ENCODE results near the gene DSP.

DSP gene

GRCh38 chr6:7540595-7540994 is 876 bp upstream of the DSP start:
- DNase-seq: no peak

DNA sequence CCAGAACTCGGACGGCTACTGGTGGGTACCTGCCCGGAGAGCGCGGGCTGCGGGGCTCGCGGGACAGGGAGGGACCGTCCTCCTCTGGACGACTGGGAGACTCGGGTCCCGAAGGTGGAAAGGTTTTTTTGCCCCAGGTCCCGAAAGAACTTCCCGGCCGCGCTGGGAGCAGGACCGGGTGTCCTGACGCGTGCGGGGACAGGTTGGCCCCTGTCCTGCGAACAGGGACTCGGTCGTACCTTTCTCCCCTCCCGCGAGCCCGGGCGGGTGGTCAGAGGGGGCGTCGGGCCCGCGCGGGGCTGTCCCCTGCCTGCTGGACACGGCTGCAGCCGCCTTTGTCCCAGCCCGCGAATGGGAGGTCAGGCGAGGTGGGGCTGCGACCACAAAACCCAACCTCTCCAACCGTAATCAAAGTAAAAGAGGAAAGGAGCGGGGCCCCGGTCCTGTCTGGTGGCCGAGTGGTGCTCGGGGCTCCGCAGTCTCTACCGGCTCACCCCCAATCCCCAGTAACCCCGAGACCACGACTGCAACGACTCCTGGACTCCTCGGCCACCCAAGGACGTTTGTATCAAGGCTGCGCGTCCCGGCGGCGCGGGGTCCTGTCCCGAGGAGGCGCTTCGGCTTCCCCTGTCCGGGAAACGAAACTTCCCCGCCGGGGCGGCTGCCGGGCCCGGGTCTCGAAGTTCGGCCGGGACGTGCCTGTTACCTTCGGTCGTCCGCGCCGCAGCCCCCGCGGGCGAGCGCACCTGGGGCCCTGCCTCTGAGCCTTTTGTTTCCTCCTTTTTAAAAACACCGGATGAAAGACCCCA is 798 bp downstream of the DSP start:
- DNase-seq: no peak

- DNase-seq: no peak
Measured at GRCh38 chr6:7542874-7543624, 1.6 kb downstream of the DSP start.

DNA sequence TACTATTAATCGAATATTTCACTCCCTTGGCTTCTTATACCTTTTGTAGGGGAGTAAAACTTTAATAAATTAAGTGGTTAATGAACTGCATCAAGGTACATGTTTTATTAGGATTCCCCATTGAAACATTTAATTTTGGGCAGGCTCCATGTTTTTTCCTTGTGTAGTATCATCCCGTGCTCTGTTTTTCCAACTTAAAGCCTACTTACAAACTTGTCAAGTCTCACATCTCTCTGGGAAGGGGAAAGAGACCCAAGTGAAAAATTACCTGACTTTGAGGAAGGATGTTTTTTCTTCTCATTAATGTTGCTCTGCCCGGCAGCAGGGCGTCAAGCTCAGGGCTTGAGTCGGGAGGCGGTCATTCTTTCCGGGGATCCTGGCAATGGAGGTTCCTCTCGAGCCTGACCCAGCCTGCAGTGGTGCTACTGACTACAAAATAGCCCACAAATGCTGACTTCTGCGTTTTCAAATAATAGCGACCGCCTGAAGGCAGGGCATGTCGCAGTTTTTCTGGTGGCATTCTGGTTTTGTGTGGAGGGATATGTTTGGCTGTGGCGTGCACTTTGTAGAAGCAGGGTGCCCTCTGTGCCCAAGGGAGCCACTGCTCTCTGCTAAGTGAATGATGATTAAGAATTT is 2.4 kb downstream of the DSP start:
- DNase-seq: no peak

GRCh38 chr6:7544597-7544996 is 3.1 kb downstream of the DSP start:
- no peak for DNase-seq

DNA sequence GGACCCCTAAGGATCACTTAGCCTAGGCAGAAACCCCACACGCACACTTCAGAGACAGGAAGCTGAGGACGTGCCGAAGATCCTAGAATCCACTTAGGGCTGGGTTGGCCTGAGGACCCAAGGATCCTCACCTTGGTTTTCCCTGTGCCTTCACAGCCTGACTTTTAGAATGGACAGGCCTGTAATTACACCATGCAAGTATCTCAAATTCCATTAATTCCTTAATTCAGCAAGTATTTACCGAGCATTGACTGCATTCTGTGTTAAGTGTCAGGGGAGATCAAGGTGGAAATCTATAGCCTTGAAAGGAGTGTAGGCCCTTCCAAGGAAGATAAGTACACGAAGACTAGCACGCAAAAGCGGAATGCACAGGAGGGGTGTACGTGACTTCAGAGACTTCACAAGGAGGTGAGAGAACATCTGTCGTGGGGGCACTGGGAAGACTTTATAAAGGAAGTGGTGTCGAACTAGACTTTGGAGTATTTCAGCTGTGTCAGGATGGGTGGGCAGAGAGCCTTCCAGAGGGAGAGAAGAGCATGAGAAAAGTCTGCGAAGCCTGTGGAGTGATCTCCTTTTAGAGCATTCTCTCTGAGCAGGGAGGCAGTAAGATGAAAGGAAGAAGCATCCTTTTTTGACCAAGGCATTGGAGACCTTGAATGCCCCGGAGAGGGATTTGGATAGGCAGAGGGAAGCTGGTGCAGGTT is 4.0 kb downstream of the DSP start:
- DNase-seq: no peak

DNA sequence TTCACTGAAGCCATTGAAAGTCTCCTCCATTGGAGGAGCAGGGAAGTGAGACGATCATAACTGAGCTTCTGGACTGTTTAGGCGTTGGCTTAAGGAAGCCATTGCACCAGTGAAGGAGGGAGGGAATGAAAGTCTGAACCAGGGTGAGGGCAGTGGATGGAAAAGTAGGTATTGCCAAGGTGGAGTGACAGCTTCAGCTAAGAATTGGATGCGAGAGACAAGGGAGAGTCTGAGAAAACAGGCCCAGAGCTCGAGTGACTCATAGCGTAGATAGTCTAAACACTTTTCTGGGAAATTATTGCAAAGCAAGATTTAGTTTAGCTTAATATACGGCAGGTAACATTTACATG is 4.5 kb downstream of the DSP start:
- no peak for DNase-seq

DNA sequence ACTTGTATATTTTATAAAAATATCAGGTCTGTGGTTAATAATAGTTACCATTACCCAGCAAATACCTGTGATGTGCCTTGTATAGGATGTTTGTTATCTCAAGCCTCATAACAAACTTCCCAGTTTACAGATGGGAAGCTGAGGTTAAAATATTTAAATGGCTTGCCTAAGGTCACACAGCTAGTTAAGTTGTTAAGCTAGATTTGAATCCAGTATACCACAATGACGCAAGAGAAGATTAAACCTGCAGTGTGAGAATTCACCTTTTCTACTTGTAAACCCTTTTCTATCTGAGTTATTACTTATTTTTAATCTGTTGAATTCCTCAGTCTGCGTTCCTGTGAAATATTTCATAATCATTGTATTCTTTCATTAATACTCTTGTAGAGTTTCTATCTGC is 4.9 kb downstream of the DSP start:
- no peak for DNase-seq

DNA sequence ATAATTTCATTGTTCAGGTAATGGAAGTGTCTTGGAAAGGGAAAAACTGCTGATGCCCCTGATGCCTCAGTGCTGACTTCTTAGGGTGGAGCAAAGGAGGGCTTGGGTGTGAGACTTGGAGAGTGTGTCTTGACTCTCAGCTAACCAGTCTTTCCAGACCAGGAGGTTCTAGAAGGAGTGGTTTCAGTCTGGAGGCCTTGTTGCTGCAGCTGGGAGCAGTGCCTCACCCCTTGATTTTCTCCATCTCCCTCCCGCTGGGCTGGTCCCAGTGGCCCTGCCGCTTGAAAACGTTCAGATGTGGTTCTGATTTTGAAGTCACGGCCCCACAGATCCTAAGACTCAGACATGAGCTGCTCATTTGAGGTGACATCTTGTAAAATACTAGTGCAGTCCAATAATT is 5.4 kb downstream of the DSP start:
- DNase-seq: no peak

- DNase-seq: no peak
Measured at GRCh38 chr6:7547315-7547714, 5.8 kb downstream of the DSP start.

GRCh38 chr6:7550433-7550801 is 8.9 kb downstream of the DSP start:
- no peak for DNase-seq

- DNase-seq: no peak
Measured at GRCh38 chr6:7554533-7555275, 13.2 kb downstream of the DSP start.

DNA sequence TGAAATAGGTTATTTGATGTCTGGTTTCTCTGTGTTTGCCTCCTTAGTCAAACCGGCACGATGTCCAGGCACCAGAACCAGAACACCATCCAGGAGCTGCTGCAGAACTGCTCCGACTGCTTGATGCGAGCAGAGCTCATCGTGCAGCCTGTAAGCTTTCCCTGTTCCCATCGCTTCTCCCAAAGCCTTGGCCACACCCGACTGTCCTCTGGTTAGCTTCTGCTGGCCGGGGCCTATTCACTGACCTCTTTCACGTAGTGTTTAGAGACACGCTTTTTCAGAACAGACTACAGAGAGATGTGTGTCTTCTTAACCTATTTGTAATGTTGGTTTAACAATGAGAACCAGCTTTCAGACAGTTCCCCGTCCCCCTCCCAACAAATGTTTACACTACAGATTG is 14.2 kb downstream of the DSP start:
- no peak for DNase-seq

DNA sequence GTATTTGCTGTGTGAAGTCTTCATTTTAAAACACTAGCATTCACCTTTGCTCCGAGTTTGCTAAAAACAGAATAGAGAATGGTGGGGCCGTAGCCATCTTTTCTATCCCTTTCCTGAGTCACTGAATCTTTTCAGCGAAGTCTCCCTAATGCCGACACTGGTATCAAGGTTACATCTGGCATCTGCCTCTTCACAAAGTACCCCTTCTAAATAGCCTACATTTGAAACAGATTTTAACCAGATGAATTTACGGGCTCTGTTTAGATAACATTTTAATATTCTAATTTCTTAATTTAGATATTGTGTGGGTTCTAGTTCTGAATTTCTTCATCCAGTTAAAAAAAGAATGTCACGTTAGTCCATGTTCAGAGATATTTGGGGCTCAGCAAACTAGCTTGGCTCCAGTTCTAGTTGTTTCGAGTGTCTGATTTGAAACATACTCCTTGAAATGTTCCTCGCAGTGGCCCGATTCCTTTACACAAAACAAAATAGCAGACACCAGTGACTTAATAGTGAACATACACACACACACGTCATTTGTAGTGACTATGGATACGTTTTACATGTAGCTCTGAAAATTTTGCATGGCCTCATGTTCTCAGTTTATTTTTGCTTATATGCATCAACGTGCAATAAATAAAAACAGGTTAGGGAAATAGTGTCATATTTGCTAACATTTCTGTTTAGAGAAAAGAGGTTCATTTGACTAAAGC is 15.1 kb downstream of the DSP start:
- DNase-seq: no peak

DNA sequence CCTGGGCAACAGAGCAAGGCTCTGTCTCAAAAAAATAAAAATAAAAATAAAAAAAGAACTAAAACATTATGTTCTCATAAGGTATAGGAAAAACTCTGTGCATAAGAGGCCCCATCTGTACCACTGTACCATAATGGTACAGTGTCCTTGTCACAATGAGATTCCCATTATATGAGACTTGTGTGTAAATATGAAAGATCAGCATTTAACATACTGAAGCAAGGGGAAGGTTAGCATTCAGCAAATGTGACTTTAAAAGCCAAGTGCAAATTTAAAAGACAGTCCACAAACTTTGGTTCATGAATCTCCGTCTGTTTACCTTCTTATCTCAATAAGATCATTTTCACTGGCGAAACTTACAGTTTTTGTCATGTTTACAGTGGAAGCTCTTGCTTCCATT is 16.2 kb downstream of the DSP start:
- no peak for DNase-seq

DNA sequence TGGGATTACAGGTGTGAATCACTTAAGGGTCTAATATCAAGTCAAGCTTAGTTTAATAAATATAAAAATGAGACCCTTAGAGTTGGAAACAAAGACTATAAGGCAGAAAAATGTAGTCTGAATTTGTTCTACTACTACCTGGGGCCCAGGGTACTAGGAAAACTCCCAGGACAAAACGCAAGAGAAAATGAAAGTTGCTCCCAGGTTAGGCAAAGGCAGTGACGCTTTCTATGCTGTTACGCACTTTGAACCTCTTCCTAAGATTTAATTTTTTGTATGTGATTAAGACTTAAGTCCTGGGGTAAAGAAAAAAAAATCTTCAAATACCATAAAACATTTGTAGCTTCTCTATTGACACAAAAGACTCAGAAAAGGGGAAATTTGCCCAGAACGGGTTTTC is 17.3 kb downstream of the DSP start:
- no peak for DNase-seq

DNA sequence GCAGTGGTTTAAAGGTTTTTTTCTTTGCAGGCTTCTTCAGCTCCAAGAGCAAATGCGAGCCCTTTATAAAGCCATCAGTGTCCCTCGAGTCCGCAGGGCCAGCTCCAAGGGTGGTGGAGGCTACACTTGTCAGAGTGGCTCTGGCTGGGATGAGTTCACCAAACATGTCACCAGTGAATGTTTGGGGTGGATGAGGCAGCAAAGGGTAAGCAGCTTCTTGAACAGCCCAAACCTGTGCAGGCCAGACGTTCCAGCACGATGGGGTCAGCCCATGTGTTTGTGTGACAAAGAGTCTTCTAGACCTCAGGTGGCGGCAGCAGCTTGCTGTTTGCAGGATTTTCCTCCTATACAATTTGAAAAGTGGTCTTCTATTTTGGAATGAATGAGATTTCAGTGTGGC is 17.7 kb downstream of the DSP start:
- DNase-seq: no peak

DNA sequence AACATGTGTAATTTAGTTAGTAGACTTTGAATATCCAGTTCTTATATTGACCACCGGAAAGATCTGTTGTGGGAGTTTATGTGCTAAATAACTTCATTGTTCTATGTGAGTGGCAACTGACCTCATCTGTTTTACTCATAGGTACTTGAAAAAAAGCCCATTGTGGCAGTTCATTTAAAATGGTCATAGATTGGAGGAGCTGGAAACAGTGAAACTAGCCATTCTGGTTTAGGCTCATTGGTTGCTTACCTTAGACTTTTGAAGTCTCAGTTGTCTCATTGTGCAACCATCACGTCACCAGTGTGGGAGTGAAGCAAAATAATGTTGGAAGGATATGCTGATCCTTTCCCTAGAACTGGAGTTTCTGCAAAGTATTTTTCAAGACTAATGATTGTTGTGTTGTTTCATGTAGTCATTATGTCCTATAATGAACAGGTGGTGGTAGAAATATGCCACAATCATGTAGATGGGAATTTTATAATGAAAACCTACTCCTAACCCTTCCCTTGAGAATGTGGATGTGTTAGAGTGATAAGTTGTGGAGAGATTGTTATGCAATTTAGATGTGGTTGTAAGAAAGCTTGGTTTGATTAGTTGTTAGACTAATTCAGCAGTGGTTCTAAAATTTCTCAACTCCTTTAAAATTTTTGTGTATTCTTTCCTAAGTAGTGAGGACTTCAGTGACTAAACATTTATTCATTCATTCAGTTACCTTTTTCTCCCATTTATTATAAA is 18.3 kb downstream of the DSP start:
- no peak for DNase-seq

- DNase-seq: no peak
Measured at GRCh38 chr6:7561153-7561964, 19.9 kb downstream of the DSP start.

GRCh38 chr6:7562769-7563168 is 21.3 kb downstream of the DSP start:
- DNase-seq: no peak

GRCh38 chr6:7566107-7566506 is 24.6 kb downstream of the DSP start:
- DNase-seq: no peak
